Fibroblast of lung (primary cell): Measurements from ENCODE around the gene ATRNL1.

Source experiments
- EZH2 ChIP-seq: IDR thresholded peaks from 2 replicates; pipeline ENCODE4 v1.5.1; 2012; ENCODE audit warnings: low read length, control low read depth, mild to moderate bottlenecking; ENCODE audit errors: missing control alignments
- TF ChIP-seq, protein P1 (sequence below), 2 donors: IDR thresholded peaks in 1 of 2; conservative IDR thresholded peaks in 1 of 2; 1 replicate in 1 of 2; 2 replicates in 1 of 2; pipeline ENCODE4 v1.5.1; 2011 to 2012; ENCODE audit warnings: low read length in 2 of 2, control low read depth in 1 of 2, inconsistent platforms in 1 of 2, low read depth in 1 of 2, mild to moderate bottlenecking in 1 of 2

DNA sequence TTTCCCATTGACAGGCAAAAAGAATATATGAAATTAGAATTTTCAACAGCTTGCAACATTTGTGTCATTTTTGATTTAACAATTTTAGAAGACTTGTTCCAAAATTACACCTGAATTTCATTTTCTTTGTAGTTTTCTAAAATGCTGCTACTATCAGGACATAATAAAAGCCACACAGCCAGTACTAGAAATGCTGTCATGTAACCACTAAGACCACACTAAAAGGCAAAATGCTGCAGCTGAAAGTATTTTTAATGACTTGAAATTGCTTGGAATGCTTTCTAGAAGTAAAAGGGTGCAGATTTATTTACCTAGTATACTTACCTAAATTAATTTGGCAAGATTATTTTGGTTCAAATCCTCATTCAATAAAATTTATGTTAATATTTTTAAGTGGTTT is 709.7 kb downstream of the ATRNL1 start:
- TF ChIP-seq, protein P1, sequence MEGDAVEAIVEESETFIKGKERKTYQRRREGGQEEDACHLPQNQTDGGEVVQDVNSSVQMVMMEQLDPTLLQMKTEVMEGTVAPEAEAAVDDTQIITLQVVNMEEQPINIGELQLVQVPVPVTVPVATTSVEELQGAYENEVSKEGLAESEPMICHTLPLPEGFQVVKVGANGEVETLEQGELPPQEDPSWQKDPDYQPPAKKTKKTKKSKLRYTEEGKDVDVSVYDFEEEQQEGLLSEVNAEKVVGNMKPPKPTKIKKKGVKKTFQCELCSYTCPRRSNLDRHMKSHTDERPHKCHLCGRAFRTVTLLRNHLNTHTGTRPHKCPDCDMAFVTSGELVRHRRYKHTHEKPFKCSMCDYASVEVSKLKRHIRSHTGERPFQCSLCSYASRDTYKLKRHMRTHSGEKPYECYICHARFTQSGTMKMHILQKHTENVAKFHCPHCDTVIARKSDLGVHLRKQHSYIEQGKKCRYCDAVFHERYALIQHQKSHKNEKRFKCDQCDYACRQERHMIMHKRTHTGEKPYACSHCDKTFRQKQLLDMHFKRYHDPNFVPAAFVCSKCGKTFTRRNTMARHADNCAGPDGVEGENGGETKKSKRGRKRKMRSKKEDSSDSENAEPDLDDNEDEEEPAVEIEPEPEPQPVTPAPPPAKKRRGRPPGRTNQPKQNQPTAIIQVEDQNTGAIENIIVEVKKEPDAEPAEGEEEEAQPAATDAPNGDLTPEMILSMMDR (conservative IDR thresholded peaks at IDR 0.05 in 1 of 2, IDR thresholded peaks at IDR 0.05 in 1 of 2; ENCODE audit: low read depth in 1 of 2, low read length in 2 of 2): no peak
- no peak for TF ChIP-seq EZH2
